Epithelial cell of esophagus (primary cell): ENCODE data around the gene SLC25A17.
"Not testable (repeated sequence)": the region's sequence is repeated elsewhere in the genome, so short reads cannot be mapped to it uniquely, and the experiment has no call there.

Source experiments
- DNase-seq: peaks from one replicate; pipeline ENCODE4 v3.0.0; 2010; ENCODE audit warnings: low read depth
- H3K4me3 ChIP-seq: 2 replicates; pipeline ENCODE4 v1.5.1; 2011; ENCODE audit warnings: mild to moderate bottlenecking, low read length, control low read depth
- TF ChIP-seq, protein P1 (sequence below): IDR thresholded peaks from 2 replicates; pipeline ENCODE4 v1.5.1; 2011; ENCODE audit warnings: low read depth, mild to moderate bottlenecking, low read length, control low read depth, inconsistent platforms; ENCODE audit not compliant: insufficient read depth; ENCODE audit errors: missing control alignments

Gene SLC25A17

GRCh38 chr22:40768206-40768605 lies 50.9 kb downstream of the SLC25A17 start:
- no peak overlapping the region for H3K4me3 ChIP-seq
- TF ChIP-seq, protein P1, sequence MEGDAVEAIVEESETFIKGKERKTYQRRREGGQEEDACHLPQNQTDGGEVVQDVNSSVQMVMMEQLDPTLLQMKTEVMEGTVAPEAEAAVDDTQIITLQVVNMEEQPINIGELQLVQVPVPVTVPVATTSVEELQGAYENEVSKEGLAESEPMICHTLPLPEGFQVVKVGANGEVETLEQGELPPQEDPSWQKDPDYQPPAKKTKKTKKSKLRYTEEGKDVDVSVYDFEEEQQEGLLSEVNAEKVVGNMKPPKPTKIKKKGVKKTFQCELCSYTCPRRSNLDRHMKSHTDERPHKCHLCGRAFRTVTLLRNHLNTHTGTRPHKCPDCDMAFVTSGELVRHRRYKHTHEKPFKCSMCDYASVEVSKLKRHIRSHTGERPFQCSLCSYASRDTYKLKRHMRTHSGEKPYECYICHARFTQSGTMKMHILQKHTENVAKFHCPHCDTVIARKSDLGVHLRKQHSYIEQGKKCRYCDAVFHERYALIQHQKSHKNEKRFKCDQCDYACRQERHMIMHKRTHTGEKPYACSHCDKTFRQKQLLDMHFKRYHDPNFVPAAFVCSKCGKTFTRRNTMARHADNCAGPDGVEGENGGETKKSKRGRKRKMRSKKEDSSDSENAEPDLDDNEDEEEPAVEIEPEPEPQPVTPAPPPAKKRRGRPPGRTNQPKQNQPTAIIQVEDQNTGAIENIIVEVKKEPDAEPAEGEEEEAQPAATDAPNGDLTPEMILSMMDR = no peak
- no peak for DNase-seq

DNA sequence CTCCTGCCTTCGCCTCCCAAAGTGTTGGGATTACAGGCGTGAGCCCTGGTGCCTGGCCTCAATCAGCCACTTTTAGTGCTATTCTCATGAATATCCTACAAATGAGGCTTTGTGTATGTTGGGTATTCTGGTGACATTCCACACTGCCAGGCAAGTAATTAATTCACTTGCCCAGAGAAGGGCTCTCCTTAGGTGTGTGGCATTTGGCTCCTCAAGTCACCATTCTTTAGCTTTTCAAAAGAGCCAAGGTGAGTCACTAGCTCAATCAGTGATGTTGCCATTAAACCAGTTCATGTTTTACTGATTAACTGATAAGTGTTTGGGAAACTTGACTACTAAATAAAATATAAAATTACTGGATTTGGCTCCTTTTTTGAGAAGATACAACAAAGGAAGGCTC lies 52.2 kb downstream of the SLC25A17 start:
- DNase-seq = no peak
- no peak overlapping the region for H3K4me3 ChIP-seq
- TF ChIP-seq, protein P1 = no peak

DNA sequence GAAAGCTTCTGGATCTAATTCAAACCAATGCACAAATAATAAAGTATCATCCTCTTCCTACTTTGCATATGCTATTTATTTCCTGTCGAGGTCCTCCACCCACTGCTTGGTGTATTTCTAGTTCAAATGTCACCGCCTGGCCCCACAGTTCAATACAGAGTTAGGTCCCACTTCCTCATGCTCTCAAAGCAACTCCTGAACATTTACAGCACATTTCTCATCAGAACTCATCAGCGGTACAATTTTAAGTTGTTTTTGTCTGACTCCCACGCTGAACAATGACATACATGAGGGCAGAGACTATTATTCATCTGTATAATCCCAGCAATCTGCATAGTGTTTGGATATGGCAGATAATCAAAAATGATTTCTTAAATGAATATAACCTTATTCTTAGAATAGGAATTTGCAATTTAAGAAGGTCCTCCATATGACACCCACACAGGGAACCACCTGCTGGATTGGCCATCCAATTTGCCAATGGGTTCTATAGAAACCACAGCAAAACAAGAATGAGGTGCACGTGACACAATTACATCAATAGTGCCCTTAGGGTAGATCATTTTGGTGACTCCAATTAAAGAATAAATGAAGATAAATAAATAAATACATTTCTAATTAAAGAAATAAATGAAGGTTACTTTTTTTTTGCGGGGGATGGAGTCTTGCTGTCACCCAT lies 54.2 kb downstream of the SLC25A17 start:
- TF ChIP-seq, protein P1 = no peak
- no peak for DNase-seq

DNA sequence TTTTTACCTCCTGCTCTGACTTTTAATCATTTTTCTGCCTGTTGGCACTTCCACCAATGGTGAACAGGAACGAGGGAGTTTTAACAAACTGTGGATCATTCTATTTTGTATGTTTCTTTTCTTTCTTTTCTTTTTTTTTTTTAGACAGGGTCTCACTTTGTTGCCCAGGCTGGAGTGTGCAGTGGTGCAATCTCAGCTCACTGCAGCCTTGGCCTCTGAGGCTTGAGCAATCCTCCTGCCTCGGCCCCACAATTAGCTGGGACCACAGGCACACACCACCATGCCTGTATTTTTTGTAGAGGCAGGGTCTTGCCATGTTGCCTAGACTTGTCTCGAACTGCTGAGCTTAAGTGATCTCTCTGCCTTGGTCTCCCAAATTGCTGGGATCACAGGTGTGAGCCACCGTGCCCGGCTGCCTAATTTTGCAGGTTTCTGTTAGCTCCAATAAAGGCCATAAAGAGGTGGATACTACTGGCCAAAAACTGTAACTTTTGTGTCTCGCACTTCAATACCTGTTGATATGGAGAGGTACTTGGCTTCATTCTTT lies 59.8 kb downstream of the SLC25A17 start:
- no peak for DNase-seq
- H3K4me3 ChIP-seq = no peak overlapping the region
- TF ChIP-seq, protein P1 = no peak

More for the DNA sequence above, 54.2 kb downstream of the SLC25A17 start:
- H3K4me3 ChIP-seq = no peak overlapping the region

GRCh38 chr22:40758851-40759250 lies 60.3 kb downstream of the SLC25A17 start:
- not testable (repeated sequence) for H3K4me3 ChIP-seq, DNase-seq

GRCh38 chr22:40758390-40758789 lies 60.8 kb downstream of the SLC25A17 start:
- no peak overlapping the region for H3K4me3 ChIP-seq

GRCh38 chr22:40757071-40757470 lies 62.1 kb downstream of the SLC25A17 start:
- no peak overlapping the region for H3K4me3 ChIP-seq
- peak; percentile 93 for DNase-seq
- TF ChIP-seq, protein P1 = no peak

More at GRCh38 chr22:40758390-40758789, 60.8 kb downstream of the SLC25A17 start:
- TF ChIP-seq, protein P1 = no peak
- DNase-seq = peak; percentile 81
